Posterior cingulate gyrus (tissue), 11 donors: Measurements from ENCODE around the gene SYT7.
"Not testable (repeated sequence)": the region's sequence is repeated elsewhere in the genome, so short reads cannot be mapped to it uniquely, and the experiment has no call there.

Experiments used
- DNase-seq, 10 donors: peaks; one replicate each; pipeline versions ENCODE4 v3.0.0 to v3.0.0-alpha.2; 2020 to 2021; ENCODE audit warnings: mixed read lengths in 3 of 10
- intact Hi-C: fragments of 100-400 bp; cut with DNase I; formaldehyde crosslinking; loops from one replicate; pipeline ENCODE4 v1.15.1; 2023

The SYT7 gene, protein sequence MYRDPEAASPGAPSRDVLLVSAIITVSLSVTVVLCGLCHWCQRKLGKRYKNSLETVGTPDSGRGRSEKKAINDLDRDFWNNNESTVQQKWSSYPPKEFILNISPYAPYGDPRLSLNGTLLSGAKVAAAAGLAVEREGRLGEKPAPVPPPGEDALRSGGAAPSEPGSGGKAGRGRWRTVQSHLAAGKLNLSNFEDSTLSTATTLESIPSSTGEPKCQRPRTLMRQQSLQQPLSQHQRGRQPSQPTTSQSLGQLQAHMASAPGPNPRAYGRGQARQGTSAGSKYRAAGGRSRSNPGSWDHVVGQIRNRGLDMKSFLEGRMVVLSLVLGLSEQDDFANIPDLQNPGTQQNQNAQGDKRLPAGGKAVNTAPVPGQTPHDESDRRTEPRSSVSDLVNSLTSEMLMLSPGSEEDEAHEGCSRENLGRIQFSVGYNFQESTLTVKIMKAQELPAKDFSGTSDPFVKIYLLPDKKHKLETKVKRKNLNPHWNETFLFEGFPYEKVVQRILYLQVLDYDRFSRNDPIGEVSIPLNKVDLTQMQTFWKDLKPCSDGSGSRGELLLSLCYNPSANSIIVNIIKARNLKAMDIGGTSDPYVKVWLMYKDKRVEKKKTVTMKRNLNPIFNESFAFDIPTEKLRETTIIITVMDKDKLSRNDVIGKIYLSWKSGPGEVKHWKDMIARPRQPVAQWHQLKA

DNA sequence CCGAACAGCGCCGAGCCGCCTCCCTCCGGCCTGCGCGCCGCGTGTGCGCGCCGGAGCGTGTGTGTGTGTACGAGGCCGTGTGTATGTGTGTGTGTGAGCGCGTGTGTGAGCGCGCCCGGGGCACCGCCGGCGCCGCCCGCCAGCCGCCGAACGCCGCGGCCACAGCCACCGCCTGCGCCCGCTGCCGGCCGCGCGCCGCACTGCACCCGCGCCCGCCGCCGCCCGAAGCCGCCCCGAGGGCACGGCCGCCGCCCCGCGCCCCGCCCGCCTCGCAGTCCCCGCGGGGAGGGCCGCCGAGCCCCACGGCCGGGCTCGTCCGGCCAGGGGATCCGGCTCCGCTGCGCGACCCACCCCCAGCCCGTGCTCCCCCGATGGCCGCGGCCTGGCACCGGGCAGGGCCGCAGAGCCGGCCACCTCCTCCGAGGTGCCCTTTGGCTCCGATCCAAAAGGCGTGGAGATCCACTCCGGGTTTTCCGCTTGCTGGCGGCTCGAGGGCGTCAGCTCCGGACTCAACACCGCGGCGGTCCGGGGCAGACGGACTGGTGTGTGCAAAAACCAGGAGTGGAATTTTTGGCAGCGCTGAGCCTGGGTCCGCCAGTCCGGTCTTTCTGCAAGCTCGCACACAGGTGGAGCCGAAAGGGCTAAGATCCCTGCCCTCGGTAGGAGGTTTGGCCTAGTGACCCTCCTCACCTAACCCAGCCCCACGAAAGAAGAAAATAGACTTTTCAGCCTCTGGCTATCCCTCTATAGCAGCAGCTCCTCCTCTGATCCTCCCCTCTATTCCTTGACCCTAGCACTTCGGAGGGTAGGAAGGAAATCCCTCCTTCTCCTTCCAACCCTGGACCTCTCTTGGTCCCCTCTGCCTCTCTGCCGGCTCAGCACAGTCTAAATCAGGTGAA is at the start of gene SYT7:
Gene SYT7 (minus strand): TSS at position 47 of the 899 bp plus-strand sequence. CDS start 256 bp downstream, outside the sequence.
- peak; percentile 90 to 99 (median 92) for DNase-seq
- intact Hi-C loops, result no loop called here

DNA sequence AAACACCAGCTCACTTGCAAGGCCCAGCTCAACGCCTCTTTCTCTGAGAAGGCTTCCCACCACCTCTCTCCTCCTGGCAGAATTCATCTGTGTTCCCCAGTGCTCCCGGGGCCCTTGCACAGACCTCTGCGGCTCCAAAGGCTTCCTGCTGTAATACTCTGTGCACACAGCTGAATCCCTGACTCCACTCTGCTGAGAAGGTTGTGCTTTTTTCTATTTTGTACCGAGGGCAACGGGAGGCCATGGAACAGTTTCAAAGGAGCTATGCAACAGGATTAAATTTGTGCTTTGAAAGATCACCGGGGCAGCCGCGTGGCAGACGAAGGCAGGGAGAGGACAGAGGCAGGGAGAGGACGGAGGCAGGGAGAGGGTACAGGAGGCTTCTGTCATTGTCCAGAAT is 49.2 kb upstream of the SYT7 start:
- intact Hi-C loops, result no loop called here
- DNase-seq, result no peak

DNA sequence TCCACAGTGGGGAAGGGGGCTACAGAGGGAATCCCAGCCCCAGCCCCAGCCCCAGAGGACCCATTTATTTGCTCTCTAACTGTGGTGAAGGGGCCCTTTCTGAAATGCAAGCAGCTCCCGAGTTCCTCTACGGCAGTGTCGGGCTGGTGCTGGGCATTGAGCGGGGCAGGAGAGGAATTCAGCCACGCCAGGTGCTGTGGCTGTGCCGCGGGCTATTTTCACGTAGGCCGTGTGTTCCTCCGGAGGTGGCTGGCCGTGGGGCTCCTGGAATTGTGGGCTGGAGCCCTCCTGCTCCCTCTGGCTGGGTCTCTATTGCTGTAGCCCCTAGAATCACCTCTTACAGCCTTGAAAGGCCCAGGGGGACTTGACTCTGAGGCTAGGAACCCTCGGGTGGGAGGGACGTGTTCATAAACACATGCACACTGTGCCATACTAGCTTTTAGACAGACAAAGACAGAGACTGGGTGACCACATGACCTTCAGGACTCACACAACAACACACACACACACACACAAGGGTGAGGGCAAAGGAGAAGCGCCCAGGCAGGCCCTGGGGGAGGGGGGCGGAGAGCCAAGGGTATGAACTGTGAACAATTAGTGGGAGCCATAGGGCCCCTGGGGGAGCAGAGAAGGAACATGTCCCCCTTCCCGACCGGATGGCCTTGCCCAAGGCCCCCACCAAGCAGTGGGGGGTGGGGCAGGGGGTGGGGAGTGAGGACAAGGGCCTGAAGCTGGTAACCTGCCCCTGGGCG is 48.4 kb upstream of the SYT7 start:
- no peak for DNase-seq
- intact Hi-C loops, result no loop called here

DNA sequence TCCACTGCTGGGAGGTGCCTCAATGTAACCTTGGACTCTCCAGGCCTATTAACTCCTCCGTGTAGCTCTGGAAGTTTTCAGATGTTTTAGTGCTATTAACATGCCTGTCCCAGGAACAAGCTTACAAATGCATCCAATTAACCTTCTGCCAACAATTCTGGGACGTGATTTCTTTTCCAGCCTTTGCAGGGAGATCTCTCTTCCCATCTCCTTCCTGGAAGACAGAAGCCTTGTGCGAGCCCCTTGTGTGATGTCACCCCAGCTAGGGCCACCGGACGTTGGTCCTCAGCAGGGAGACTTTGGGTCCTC is 47.7 kb upstream of the SYT7 start:
- intact Hi-C loops, result no loop called here

DNA sequence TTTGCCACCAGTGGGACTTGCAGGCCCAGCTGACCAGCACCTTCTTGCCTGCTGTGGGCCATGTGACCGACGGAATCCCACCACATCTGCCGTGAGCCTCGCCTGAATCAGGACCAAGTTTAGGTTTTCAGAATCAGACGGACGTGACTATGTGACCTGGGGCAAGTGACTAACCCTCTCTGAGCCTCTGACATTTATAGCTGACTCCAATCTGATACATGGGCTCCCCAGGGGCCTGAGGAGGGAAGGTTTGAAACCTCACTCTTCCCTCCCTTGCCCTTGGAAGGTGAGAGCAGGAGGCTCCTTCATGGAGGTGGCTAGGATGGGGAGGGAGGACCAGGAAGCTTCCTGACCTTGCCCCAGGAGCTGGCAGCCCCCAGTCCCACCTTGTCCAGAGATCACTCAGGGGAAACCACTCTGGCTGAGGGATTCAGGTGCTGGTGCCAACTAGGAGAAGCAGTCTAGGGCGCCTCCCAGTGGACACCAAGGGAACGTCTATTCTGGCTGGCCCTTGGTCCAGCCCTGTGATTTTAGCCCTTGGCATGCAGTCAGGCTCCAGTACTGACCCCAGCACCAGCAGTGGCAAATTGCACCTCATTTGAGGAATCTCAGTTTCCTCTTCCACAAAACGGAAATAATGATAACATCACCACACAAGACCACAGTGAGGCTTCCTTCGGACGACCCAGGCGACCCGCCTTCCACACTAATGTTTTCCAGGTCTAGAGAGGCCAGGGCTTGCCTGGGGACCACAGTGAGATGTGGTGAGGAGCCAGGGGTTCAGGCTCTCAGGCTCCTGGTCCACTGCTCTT is 47.2 kb upstream of the SYT7 start:
- DNase-seq, result peak; percentile 25 to 92 (median 58)
- intact Hi-C loops, result no loop called here

More for the DNA sequence above, 47.7 kb upstream of the SYT7 start:
- DNase-seq, result no peak

DNA sequence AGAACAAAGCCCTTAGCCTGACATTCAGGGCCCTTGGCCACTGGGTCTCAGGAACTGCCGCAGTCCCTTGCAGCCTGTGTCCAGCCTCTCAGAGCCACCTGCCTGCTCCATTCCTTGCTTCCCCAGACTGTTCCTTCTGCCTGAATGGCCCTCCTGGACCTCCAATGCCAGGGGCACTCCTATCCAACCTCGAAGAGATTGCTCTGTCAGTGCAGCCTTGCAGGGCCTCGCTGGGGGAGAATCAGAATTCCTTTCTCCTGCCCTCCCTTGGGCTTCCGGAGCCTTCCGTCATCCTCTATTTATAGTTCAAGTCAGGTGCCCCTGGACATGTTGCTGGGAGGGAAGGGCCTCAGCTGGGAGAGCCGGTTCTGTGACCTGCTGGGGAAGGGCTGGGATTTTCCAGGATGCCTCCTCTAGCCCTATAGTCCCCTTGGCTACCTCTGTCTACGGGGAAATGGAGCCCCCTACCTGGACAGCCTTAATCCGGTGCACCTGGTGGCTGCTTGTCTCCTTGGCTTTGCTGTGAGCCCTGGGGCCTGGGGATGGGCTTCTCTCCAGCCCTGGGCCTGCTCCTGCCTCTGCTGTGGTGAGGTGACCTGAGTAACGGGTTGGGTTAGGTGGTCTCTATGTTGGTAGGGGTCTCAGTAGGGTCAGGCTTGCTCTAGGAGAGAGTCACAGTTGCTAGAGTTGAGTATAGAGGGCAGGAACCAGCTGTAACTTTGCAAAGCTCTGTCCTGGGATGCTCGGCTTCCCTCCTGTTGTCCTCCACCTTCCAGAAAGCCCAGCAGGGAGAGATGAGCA is 45.9 kb upstream of the SYT7 start:
- peak in 2 of 10 donors; percentile 20 to 63 for DNase-seq
- intact Hi-C loops, result no loop called here

DNA sequence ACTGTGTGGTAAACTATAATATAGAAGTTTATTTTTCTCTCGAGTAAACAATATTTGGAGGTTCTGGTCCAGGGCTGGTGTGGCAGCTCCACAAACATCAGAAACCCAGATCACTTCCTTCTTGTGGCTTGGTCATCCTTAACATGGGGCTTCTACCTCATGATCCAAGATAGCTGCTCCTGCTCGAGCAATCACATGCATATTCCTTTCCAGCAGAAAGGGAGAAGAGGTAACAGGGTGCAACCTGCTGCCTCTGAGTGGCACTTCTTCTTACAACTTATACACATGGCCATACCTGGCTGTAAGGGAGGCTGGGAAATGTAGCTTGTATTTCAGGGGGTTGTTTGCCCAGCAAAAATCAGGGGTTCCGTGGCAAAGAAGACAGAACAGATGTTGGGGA is 44.6 kb upstream of the SYT7 start:
- no peak for DNase-seq
- intact Hi-C loops, result no loop called here

DNA sequence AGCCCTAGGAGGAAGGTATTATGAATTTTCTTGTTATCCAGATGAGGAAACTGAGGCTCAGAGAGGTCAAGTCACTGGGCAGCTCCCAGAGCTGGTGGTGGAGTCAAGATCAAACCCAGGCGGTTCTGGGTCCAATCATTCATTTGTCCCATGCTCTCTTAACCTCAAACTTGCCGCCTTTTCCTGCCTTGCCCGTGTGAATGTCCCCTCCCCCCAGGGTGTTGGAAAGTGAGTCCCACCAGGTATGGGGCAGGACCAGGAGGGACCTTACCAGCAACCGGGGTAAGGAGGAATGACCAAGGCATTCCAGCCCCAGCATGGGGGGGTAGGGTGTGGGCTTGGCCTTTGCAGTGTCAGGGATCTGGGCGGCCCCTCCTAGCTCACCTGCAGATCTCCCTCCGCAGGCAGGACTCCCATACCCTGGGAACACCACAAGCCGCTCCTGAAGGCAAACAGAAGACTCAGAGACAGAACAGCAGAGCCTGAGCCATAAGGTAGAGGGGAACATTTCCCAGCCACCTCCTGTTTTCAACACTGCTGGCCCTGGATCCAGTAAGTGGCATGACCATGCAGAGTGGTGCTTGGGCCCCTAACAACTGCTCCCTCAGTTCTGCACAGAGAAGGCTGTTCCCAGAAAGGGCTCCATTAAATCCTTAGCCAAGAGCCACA is 41.2 kb upstream of the SYT7 start:
- intact Hi-C loops, result no loop called here
- DNase-seq, result peak in 1 of 10 donors; percentile 18

DNA sequence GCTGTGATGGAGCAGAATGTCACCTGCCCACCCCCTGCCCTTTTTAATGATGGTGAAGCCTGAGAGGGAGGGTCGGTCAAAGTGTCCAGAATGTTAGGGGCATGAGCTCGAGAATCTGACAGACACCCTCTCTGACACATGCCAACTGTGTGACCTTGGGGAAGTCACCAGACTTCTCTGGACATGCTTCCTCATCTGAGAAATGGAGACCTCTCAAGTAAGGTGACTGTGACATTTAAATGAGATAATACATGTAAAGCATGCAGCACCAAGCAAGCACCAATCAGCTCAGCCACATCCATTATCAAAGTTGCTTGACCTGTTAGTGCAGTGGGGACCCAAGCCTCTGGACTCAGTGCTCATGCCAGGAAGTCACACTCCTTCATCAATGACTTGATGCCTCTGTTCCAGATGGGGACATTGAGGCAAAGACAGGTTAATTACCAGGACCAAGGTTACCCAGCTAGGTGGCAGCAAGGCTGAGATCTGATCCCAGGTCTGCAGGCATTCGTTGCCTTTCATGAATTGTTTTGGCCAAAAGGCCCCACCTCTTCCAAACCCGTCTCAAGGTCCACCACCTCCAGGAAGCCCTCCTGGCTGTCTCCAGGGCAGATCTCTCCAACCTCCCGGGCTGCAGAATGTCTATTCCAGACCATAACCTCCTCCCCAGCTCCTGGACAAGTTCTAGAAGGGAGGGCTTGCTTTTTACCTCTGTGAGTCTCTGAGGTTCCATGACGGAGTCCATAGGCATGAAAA is 38.8 kb upstream of the SYT7 start:
- intact Hi-C loops, result no loop called here

DNA sequence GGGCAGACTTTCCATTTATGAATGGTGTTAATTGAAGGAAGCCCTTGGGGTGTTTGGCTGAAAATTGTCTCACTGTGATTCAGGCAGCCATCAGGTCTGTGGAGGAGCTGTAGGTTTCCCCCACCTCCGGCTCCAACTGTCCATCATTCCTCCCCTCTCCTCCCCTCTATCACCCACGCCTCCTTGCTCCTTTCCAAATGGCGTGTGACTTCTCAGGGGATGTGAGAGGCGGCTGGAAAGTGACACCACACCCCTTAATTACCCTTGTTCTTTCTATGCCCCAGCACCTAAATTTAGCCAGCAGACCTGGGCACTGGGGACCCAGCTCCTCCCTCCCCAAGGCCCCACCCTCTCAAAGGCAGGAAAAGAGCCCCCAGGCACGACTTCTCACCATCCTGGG is 38.1 kb upstream of the SYT7 start:
- intact Hi-C loops, result no loop called here
- DNase-seq, result no peak

More for the DNA sequence above, 38.8 kb upstream of the SYT7 start:
- peak in 1 of 10 donors; percentile 24 for DNase-seq

DNA sequence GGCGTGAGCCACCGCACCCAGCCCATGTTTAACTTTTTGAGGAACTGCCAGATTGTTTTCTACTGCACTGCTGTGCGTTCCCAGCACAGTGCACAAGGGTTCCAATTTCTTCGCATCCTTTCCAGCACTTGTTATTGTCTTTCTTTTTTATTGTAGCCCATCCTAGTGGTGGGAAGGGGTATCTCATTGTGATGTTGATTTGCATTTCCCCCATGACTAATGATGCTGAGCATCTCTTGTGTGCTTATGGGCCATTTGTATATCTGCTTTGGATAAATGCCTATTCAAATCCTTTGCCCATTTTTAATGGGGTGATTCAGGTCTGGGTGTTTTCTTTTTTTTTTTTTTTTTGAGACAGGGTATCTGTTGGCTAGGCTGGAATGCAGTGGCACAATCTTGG is 36.6 kb upstream of the SYT7 start:
- intact Hi-C loops, result no loop called here
- DNase-seq, result no peak

DNA sequence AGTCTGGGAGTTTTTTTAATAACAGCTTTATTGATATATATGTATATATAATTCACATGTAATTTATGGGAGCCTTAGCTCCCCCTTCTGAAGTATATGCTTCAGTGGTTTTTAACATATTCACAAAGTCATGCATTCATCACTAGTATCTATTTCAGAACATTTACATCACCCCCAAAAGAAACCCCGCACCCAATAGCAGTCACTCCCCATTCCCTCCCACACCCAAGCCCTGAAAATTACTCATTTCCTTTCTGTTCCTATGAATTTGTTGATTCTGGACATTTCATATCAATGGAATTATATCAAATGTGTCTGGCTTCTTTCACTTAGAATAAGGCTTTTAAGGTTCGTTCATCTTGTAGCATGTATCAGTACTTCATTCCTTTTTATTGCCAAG is 35.6 kb upstream of the SYT7 start:
- no peak for DNase-seq
- intact Hi-C loops, result no loop called here

DNA sequence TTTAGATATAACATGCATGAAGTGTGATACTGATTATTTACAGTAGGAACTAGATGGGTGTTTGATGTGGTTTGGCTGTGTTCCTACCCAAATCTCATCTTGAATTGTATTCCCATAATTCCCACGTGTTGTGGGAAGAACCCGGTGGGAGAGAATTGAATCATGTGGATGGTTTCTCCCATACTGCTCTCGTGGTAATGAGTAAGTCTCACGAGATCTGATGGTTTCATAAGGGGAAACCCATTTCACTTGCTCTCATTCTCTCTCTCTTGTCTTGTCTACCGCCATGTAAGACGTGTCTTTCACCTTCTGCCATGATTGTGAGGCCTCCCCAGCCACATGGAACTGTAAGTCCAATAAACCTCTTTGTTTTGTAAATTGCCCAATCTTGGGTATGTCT is 33.9 kb upstream of the SYT7 start:
- DNase-seq, result not testable (repeated sequence)

DNA sequence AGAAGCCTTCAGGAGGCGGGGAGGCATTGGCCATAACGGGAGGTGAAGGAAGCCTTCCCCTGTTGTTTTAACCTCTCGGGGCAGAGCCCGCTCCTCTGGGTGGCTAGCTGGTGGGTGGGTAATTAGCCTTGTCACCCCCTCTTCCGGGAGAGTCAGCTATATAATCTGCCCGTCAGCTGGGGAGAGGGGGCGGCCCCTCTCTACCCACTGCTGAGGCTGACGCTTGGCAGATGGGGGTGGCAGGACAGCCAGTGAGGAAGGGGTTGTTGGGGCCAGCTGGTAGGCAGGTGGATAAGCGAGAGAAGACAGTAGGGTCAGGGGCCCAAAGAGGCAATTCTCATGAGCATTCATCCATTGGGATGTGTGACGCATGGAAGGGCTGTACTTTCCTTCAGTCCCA is 33.0 kb upstream of the SYT7 start:
- intact Hi-C loops, result no loop called here
- DNase-seq, result no peak

More for the DNA sequence above, 33.9 kb upstream of the SYT7 start:
- intact Hi-C loops, result not testable (repeated sequence)

DNA sequence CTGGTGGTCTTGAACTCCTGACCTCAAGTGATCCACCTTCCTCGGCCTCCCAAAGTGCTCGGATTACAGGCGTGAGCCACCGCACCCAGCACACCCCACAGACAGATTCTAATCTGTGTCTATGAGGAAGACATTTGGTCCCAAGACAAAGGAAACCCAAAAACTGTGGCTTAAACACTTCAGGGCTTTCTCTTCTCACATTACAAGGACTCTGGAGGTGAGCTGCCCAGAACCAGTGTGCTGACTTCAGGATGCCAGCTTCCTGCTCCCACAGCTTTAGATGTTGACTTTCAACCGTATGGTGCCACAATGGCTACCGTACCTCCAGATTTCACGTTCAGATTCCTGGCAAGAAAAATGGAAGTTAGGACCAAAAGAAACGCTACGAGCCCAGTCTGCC is 32.2 kb upstream of the SYT7 start:
- DNase-seq, result no peak
- intact Hi-C loops, result no loop called here

DNA sequence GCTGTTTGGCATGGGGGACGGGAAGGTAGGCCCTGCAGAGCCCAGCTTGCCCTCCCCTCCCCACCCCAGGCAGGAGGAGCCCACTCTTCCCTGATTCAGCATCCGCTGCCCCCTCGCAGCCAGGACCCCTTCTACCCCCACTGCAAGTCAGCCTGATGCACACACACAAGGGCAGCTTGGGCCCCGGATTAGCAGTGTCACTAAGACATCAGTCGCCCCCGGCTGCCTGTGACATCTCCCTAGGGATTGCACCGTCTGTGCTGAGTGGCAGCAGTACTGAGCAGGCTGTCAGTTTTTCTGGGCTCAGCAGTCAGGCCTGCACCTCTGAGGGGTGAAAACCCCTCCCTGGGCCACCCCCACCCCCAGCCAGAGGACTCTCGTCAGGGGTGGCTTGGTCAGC is 30.4 kb upstream of the SYT7 start:
- DNase-seq, result no peak
- intact Hi-C loops, result no loop called here

DNA sequence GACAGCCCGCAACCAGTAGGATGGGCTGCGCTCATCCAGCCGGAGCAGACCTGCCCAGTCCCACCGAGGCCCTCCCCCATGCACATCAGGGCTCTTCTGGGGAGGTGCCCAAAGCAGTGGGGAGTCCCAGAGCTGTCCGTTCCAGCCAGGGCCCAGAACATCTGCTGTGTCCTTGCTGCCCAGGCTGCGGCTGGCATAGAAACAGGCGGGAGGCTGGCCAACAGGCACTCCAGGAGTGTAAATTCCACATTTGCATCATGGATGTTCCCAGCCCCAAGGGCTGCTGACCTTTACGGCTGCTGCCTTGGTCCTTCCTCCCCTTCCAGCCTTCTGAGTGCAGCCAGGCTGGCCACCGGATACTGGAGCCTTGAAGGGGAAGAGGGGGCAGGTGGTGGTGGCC is 30.0 kb upstream of the SYT7 start:
- DNase-seq, result no peak
- intact Hi-C loops, result no loop called here

DNA sequence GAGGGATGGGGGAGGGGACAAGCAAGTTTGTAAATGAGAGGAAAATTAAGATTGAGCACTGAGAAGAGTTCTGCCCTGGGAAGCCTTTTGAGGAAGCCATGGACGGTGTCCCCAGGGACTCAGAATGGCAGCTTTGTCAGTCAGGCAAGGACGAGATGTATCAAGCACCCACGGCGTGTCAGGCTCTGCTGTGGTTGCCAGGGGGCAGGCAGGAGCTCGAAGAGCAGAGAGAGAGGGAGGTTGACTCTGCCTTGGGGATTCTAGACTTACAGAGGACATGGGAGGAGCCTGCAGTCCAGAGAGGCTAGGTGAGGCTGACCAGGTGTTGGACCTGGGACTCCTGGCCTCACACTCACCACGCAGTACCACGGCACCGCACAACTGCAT is 29.1 kb upstream of the SYT7 start:
- intact Hi-C loops, result no loop called here

More for the DNA sequence above, 29.1 kb upstream of the SYT7 start:
- DNase-seq, result no peak
